A673 (cell line): ENCODE results near the gene NDOR1. TPM values are rescaled to one million over a fixed set of nuclear protein-coding genes. Genes with fewer than 3 reads are reported as not detected.

ENCODE experiments used
- BruUV-seq: library from RNA; stranded (reverse); fragments of 400-500 nt; replicated peaks from 2 replicates; lab custom pipeline; 2021; lab: Mats Ljungman, UMichigan
- CTCF ChIA-PET: fragments of 300-600 bp; sonication (Branson Sonifier 250); formaldehyde crosslinking; loops from one replicate; lab custom pipeline; 2022; ENCODE audit warnings: antibody characterized with exemption; lab: Charles Lee
- POLR2A ChIA-PET: fragments of 300-600 bp; sonication (Branson Sonifier 250); formaldehyde crosslinking; loops from one replicate; lab custom pipeline; 2022; ENCODE audit warnings: antibody characterized with exemption; ENCODE audit not compliant: low non-redundant PET; lab: Charles Lee
- DNase-seq: peaks from one replicate; pipeline ENCODE4 v3.0.0-alpha.2; 2015; ENCODE audit warnings: low spot score
- H3K27ac ChIP-seq: fragments of 200-600 bp; sonication (generic); 2 replicates; pipeline ENCODE4 v1.5.1; 2016; ENCODE audit warnings: mixed run types, low read depth, mild to moderate bottlenecking, mixed read lengths, antibody characterized with exemption, low read length; ENCODE audit not compliant: poor library complexity, severe bottlenecking
- H3K27me3 ChIP-seq: fragments of 200-600 bp; sonication (generic); replicated peaks from 2 replicates; pipeline ENCODE4 v1.6.1; 2017; ENCODE audit warnings: mixed run types, low read depth, mild to moderate bottlenecking, mixed read lengths, antibody characterized with exemption, low read length; ENCODE audit not compliant: insufficient read depth, poor library complexity
- H3K36me3 ChIP-seq: fragments of 200-600 bp; sonication (generic); 2 replicates; pipeline ENCODE4 v1.6.1; 2016; ENCODE audit warnings: mixed run types, mild to moderate bottlenecking, mixed read lengths, antibody characterized with exemption, low read length; ENCODE audit not compliant: insufficient read depth, poor library complexity, severe bottlenecking
- H3K4me1 ChIP-seq: fragments of 200-600 bp; sonication (generic); 2 replicates; pipeline ENCODE4 v1.6.1; 2017; ENCODE audit warnings: mixed run types, mild to moderate bottlenecking, mixed read lengths, antibody characterized with exemption, low read length; ENCODE audit not compliant: insufficient read depth, poor library complexity, severe bottlenecking
- H3K4me3 ChIP-seq: fragments of 200-600 bp; sonication (generic); 2 replicates; pipeline ENCODE4 v1.5.1; 2016; ENCODE audit warnings: low read depth, mixed run types, mild to moderate bottlenecking, mixed read lengths, low read length; ENCODE audit not compliant: poor library complexity, severe bottlenecking
- H3K9me3 ChIP-seq: fragments of 200-600 bp; sonication (generic); 2 replicates; pipeline ENCODE4 v1.6.1; 2016; ENCODE audit warnings: mixed run types, low read depth, mild to moderate bottlenecking, mixed read lengths, antibody characterized with exemption, low read length; ENCODE audit not compliant: poor library complexity, severe bottlenecking
- CTCF ChIP-seq: fragments of 300-800, 200-600 bp; sonication (generic); conservative IDR thresholded peaks from 2 replicates; pipeline ENCODE4 v1.5.1; 2017; ENCODE audit warnings: low read depth, mild to moderate bottlenecking, antibody characterized with exemption, low read length, moderate library complexity, mixed read lengths
- EZH2 ChIP-seq: fragments of 200-600 bp; sonication (generic); IDR thresholded peaks from 2 replicates; pipeline ENCODE4 v1.6.1; 2017; ENCODE audit warnings: borderline replicate concordance, low read depth, mild to moderate bottlenecking, mixed read lengths, antibody characterized with exemption, low read length; ENCODE audit not compliant: poor library complexity, severe bottlenecking
- intact Hi-C: fragments of 100-400 bp; cut with micrococcal nuclease; formaldehyde crosslinking; loops from one replicate; pipeline ENCODE4 v1.10.0; 2022; ENCODE audit not compliant: unreplicated experiment
- total RNA-seq: library from RNA; stranded (reverse); gene quantifications from 2 replicates; pipeline ENCODE4 v1.2.3, GENCODE V29; 2021

NDOR1 gene
- total RNA-seq, 1 experiment from 2014 or later, result 40.2 TPM

DNA sequence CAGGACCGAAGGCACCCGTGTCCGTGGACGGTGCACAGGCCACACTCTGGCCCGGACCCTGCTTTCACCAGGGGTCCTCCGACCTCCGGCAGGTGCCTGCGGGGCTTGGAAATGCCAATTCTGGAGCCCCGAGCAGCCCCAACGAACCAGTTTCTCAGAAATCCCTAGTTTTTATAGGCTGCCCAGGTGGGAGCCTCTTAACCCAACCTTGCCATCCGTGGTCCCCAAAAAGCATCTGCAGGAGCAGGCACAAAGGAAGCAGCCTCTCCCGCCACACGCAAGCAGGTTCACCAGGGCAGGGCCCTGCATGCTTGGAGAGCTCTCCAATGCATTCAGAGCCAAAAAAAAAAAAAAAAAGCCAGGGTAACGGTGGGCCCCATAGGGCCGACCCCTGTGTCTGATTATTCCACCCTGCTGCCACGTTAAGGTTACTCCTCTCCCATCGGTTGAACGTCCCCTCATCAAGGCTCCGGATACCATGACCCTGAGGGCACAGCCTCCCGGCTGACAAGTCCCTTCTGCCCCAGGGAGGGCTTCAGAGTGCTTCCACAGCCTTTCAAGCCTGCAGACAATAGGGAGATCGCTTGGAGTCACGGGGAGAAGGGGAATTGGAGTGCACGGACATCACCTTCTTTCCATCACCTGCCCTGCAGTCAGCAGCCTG is 4.2 kb upstream of the NDOR1 start:
- H3K9me3 ChIP-seq, result no peaks in the 10 kb centered on the region
- intact Hi-C loops, result loop anchor here (2.0 kb wide), 1 partner anchor 39 kb away; the partner anchor contains the start of gene TUBB4B
- CTCF ChIA-PET, result interaction anchor here (0.6 to 1.0 kb wide), 3 partner anchors 12 to 35 kb away, joined by 3 to 9 read pairs (median 4); no protein-coding TSS in a partner anchor
- POLR2A ChIA-PET, result no interaction called here
- H3K27ac ChIP-seq, result peak overlapping the region; percentile 76
- H3K4me1 ChIP-seq, result peaks cover 37% of the 10 kb centered on the region
- H3K4me3 ChIP-seq, result peak overlapping the region; percentile 59
- no peak for TF ChIP-seq CTCF
- TF ChIP-seq EZH2, result no peak
- BruUV-seq, result no TSS peak
- peaks cover 6% of the 10 kb centered on the region for H3K36me3 ChIP-seq
- no peaks in the 10 kb centered on the region for H3K27me3 ChIP-seq
- no peak for DNase-seq

DNA sequence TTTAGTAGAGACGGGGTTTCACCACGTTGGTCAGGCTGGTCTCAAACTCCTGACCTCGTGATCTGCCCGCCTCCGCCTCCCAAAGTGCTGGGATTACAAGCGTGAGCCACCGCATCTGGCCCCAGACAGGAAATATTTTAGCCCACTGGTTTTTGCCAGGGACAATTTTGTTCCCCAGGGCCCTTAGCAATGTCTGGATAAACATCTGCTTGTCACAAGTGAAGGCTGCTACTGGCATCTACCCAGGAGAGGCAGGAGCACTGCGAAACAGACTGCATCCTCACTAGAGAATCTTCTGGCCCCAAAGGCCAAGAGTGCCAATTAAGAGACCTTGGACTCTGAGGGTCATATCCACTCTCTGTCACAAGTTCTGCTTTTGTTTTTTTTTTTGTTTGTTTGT is 2.5 kb upstream of the NDOR1 start:
- intact Hi-C loops, result no loop called here
- TF ChIP-seq CTCF (no peak), EZH2 (no peak)
- BruUV-seq, result no TSS peak
- Histone ChIP-seq H3K36me3 (peaks cover 6% of the 10 kb centered on the region), H3K27me3 (no peaks in the 10 kb centered on the region), H3K27ac (no peak overlapping the region), H3K9me3 (no peaks in the 10 kb centered on the region), H3K4me3 (no peak overlapping the region), H3K4me1 (peaks cover 43% of the 10 kb centered on the region)
- ChIA-PET POLR2A (no interaction called here), CTCF (no interaction called here)
- DNase-seq, result no peak

DNA sequence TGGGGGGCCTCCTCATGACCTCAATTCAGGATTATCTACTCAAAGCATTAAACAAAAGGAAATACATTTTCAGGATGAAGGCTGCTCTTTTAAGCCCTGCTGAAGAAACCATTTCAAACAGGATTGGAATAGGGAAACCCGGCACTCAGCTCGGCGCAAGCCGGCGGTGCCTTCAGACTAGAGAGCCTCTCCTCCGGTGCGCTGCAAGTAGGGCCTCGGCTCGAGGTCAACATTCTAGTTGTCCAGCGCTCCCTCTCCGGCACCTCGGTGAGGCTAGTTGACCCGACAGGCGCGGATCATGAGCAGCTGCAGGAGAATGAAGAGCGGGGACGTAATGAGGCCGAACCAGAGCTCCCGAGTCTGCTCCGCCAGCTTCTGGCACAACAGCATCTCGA is 772 bp upstream of the NDOR1 start:
- Histone ChIP-seq H3K9me3 (no peaks in the 10 kb centered on the region), H3K4me3 (peak overlapping the region; percentile 97), H3K27me3 (no peaks in the 10 kb centered on the region), H3K27ac (peak overlapping the region; percentile 88), H3K36me3 (peaks cover 6% of the 10 kb centered on the region), H3K4me1 (peaks cover 32% of the 10 kb centered on the region)
- intact Hi-C loops, result no loop called here
- DNase-seq, result no peak
- CTCF ChIA-PET, result interaction anchor here (1.2 kb wide), 1 partner anchor 32 kb away, joined by 3 read pairs; no protein-coding TSS in a partner anchor
- TF ChIP-seq EZH2 (no peak), CTCF (no peak)
- POLR2A ChIA-PET, result interaction anchor here (0.7 kb wide), 1 partner anchor 32 kb away, joined by 7 read pairs; no protein-coding TSS in a partner anchor
- no TSS peak for BruUV-seq
